HepG2 (cell line): ENCODE data around the gene GNG7. TPM values are rescaled to one million over a fixed set of nuclear protein-coding genes. Genes with fewer than 3 reads are reported as not detected.
"Not testable (repeated sequence)": the region's sequence is repeated elsewhere in the genome, so short reads cannot be mapped to it uniquely, and the experiment has no call there.

Experiments used
- ATAC-seq: fragments of 200-7000 bp; cut with Tn5 transposase; 3 replicates; pipeline ENCODE4 v1.9.1; 2020; ENCODE audit warnings: mild to moderate bottlenecking, moderate library complexity
- BruUV-seq: library from RNA; stranded (reverse); fragments of 400-500 nt; replicated peaks from 2 replicates; lab custom pipeline; 2021; lab: Mats Ljungman, UMichigan
- CTCF ChIA-PET: fragments of 300-600 bp; formaldehyde crosslinking; extraction: SDS; loops from one replicate; lab custom pipeline; 2021; ENCODE audit warnings: low total read pairs, inconsistent platforms, low intra/inter-chr PET ratio; lab: Yijun Ruan, JAX
- POLR2A ChIA-PET: fragments of 350-600 bp; sonication (Branson Sonifier 250); formaldehyde crosslinking; loops from one replicate; lab custom pipeline; 2020; ENCODE audit warnings: antibody characterized with exemption, inconsistent platforms; lab: Yijun Ruan, JAX
- DNase-seq: peaks from one replicate; pipeline ENCODE4 v3.0.0-alpha.2; 2015; ENCODE audit warnings: low spot score
- FAIRE-seq: peaks from 3 replicates; lab custom pipeline; 2011; peaks lifted over from hg19 to GRCh38; lab: Jason Lieb, UNC
- H2AFZ ChIP-seq: one replicate; pipeline ENCODE4 v1.6.1; 2011; ENCODE audit warnings: low read length, inconsistent platforms
- H3K27ac ChIP-seq: fragments of 300-600 bp; 3 replicates; pipeline ENCODE4 v1.8.0; 2011; ENCODE audit warnings: mixed run types, mild to moderate bottlenecking, mixed read lengths, low read length, inconsistent platforms; ENCODE audit not compliant: insufficient read depth; ENCODE audit errors: extremely low read length
- H3K27me3 ChIP-seq, 2 experiments: fragments of 200-600 bp in 1 of 2; 2 replicates in 1 of 2; 3 replicates in 1 of 2; pipeline versions ENCODE4 v1.6.0 to v1.8.0; 2011; ENCODE audit warnings: low read length in 2 of 2, mild to moderate bottlenecking in 2 of 2, moderate library complexity in 2 of 2, inconsistent platforms in 1 of 2; ENCODE audit not compliant: insufficient read depth in 2 of 2, control insufficient read depth in 1 of 2
- H3K36me3 ChIP-seq, 2 experiments: fragments of 200-600 bp in 1 of 2; replicated peaks in 1 of 2; 2 replicates in 1 of 2; 3 replicates in 1 of 2; pipeline versions ENCODE4 v1.5.1 to v1.8.0; 2011; ENCODE audit warnings: low read length in 2 of 2, inconsistent platforms in 1 of 2; ENCODE audit not compliant: insufficient read depth in 2 of 2, control insufficient read depth in 1 of 2
- H3K4me1 ChIP-seq: 2 replicates; pipeline ENCODE4 v1.5.1; 2012; ENCODE audit warnings: low read length, inconsistent platforms; ENCODE audit not compliant: insufficient read depth
- H3K4me2 ChIP-seq: 2 replicates; pipeline ENCODE4 v1.6.0; 2011; ENCODE audit warnings: low read depth, low read length, inconsistent platforms
- H3K4me3 ChIP-seq, 3 experiments: fragments of 200-600 bp in 1 of 3; sonication (generic), shearing (Covaris generic) in 1 of 3; replicated peaks in 1 of 3; 2 replicates each; pipeline ENCODE4 v1.5.1; 2011 to 2016; ENCODE audit warnings: low read length in 3 of 3, inconsistent platforms in 2 of 3, low read depth in 2 of 3, mild to moderate bottlenecking in 2 of 3, control low read depth in 1 of 3, mixed read lengths in 1 of 3; ENCODE audit not compliant: insufficient read depth in 1 of 3
- H3K79me2 ChIP-seq: one replicate; pipeline ENCODE4 v1.6.1; 2011; ENCODE audit warnings: low read length, inconsistent platforms; ENCODE audit not compliant: insufficient read depth
- H3K9ac ChIP-seq: 2 replicates; pipeline ENCODE4 v1.6.0; 2011; ENCODE audit warnings: mild to moderate bottlenecking, low read depth, low read length, inconsistent platforms; ENCODE audit not compliant: insufficient read depth
- H3K9me3 ChIP-seq: 2 replicates; pipeline ENCODE4 v1.5.1; 2012; ENCODE audit warnings: mild to moderate bottlenecking, low read length
- H4K20me1 ChIP-seq: 2 replicates; pipeline ENCODE4 v1.6.0; 2011; ENCODE audit warnings: inconsistent platforms, mild to moderate bottlenecking, low read length, moderate library complexity; ENCODE audit not compliant: insufficient read depth
- ZBTB40 ChIP-seq, 2 experiments: fragments of 450-650 bp in 1 of 2; sonication (generic) in 1 of 2; formaldehyde crosslinking in 1 of 2; IDR thresholded peaks; 2 replicates each; pipeline versions ENCODE4 v1.6.1 to v1.8.0; 2016 to 2022; ENCODE audit warnings: antibody characterized with exemption in 1 of 2, mild to moderate bottlenecking in 1 of 2, missing genetic modification reagents in 1 of 2
- WGBS: methylation state at CpG from one replicate; pipeline ENCODE4 v1.1.6; 2017; ENCODE audit warnings: low lambda C conversion rate; 5-methylcytosine and 5-hydroxymethylcytosine counted together
- in situ Hi-C: cut with HindIII; loops from 2 replicates; pipeline ENCODE4 v1.10.0; 2017; ENCODE audit warnings: low pct_unique_long_range_greater_than_20kb; ENCODE audit not compliant: extremely low pct_ligation_motif_present
- intact Hi-C: fragments of 100-400 bp; cut with micrococcal nuclease; formaldehyde crosslinking; loops from one replicate; pipeline ENCODE4 v1.10.0; 2022; ENCODE audit not compliant: unreplicated experiment
- polyA plus RNA-seq, 8 experiments: library from polyadenylated mRNA; depleted of rRNA in 3 of 8; stranded (reverse) in 7 of 8; unstranded in 1 of 8; fragments of >200 nt; fragmentation: Illumina TruSeq in 4 of 8; extraction: Trizol in 4 of 8; gene quantifications; 2 replicates each; pipeline versions ENCODE4 v1.2.1 to v1.2.3, GENCODE V29; 2011 to 2016; ENCODE audit warnings: low read depth in 4 of 8, missing spikeins in 1 of 8, mixed read lengths in 1 of 8; ENCODE audit not compliant: insufficient read depth in 1 of 8
- total RNA-seq, 5 experiments: library from RNA; depleted of rRNA; stranded (reverse); fragments of >200 nt; fragmentation: Illumina TruSeq; extraction: Trizol; gene quantifications; 2 replicates each; pipeline ENCODE4 v1.2.3, GENCODE V29; 2016; ENCODE audit warnings: low read depth in 1 of 5

The GNG7 gene
- total and polyA plus RNA-seq, 2 of the 13 experiments (the other 11 are each of a cell fraction or from before 2014, with no cell fraction given), result 1.4 to 3.3 TPM

GRCh38 chr19:2580396-2580795, 122.1 kb downstream of the GNG7 start:
- H3K4me3 ChIP-seq; in situ Hi-C loops; FAIRE-seq; H3K4me2 ChIP-seq; H3K27ac ChIP-seq; BruUV-seq; H3K36me3 ChIP-seq; DNase-seq; H2AFZ ChIP-seq; H3K27me3 ChIP-seq; intact Hi-C loops; H3K79me2 ChIP-seq; H3K9ac ChIP-seq; H3K9me3 ChIP-seq; H4K20me1 ChIP-seq; ATAC-seq; TF ChIP-seq ZBTB40 (IDR thresholded peaks at IDR 0.05): not testable (repeated sequence)
- ChIA-PET POLR2A (interaction anchor here (2.5 to 4.7 kb wide), 4 partner anchors 38 to 153 kb away, joined by 9 to 192 read pairs (median 36); partner anchors contain the start of genes GADD45B and TIMM13), CTCF (interaction anchor here (1.3 to 3.1 kb wide), 3 partner anchors 30 to 106 kb away, joined by 3 to 23 read pairs (median 7); no protein-coding TSS in a partner anchor)
- peaks cover 52% of the 10 kb centered on the region for H3K4me1 ChIP-seq
- 71% methylated on average over 5 of the region's 5 CpGs for WGBS
- TF ChIP-seq ZBTB40 (CRISPR knock-in tag; IDR thresholded peaks at IDR 0.05), result 0 out of 2 replicates have a peak, but pooled peaks have one; percentile 18
